Colonic mucosa (tissue), 4 donors: ENCODE data around the gene ODF2. TPM values are rescaled to one million over a fixed set of nuclear protein-coding genes. Genes with fewer than 3 reads are reported as not detected.

ENCODE experiments used
- DNase-seq: peaks from one replicate; pipeline ENCODE4 v3.0.0-alpha.2; 2020
- H3K27ac ChIP-seq: fragments of 200-600 bp; one replicate; pipeline ENCODE4 v1.8.0; 2021
- H3K27me3 ChIP-seq: fragments of 200-600 bp; one replicate; pipeline ENCODE4 v1.8.0; 2021
- H3K36me3 ChIP-seq: fragments of 200-600 bp; one replicate; pipeline ENCODE4 v1.8.0; 2021
- H3K4me1 ChIP-seq: fragments of 200-600 bp; one replicate; pipeline ENCODE4 v1.8.0; 2021; ENCODE audit warnings: mild to moderate bottlenecking
- H3K4me3 ChIP-seq: fragments of 200-600 bp; one replicate; pipeline ENCODE4 v1.8.0; 2021
- H3K9ac ChIP-seq, 2 donors: one replicate each; pipeline ENCODE4 v1.7.0; 2013; ENCODE audit warnings: control low read depth in 2 of 2, low read depth in 2 of 2, low read length in 2 of 2
- H3K9me3 ChIP-seq: fragments of 200-600 bp; one replicate; pipeline ENCODE4 v1.8.0; 2021
- intact Hi-C: fragments of 100-400 bp; cut with DNase I; formaldehyde crosslinking; loops from one replicate; pipeline ENCODE4 v1.14.1; 2022
- total RNA-seq, 2 donors: library from RNA; stranded (reverse); fragmentation: NEBNext Ultra II Directional in 1 of 2; extraction: Animal tissue kit (Norgen Biotek cat#: 25700) in 1 of 2; gene quantifications; one replicate each; pipeline ENCODE4 v1.2.1, GENCODE V29; 2021
- TF ChIP-seq, protein P1 (sequence below): fragments of 200-600 bp; IDR thresholded peaks from one replicate; pipeline ENCODE4 v1.8.0; 2022; ENCODE audit warnings: antibody characterized with exemption, mild to moderate bottlenecking
- donor health status: healthy.
- donor health status: DM: no; HTN: no; CAD: no.
- donor health status: DM: no; HTN: no; CAD: no.

Gene ODF2
- total RNA-seq, 2 donors from 2014 or later = 14.9 to 36.2 TPM

GRCh38 chr9:128416014-128416413 is 39.8 kb upstream of the ODF2 start:
- no peak overlapping the region for H3K9ac ChIP-seq
- no peak for DNase-seq
- no peaks in the 10 kb centered on the region for H3K36me3 ChIP-seq
- H3K27me3 ChIP-seq = peaks cover 16% of the 10 kb centered on the region
- H3K27ac ChIP-seq = no peak overlapping the region
- no peak overlapping the region for H3K4me3 ChIP-seq
- peaks cover 8% of the 10 kb centered on the region for H3K4me1 ChIP-seq
- intact Hi-C loops = loop anchor here (10.0 kb wide), 1 partner anchor 121 kb away; no protein-coding TSS in a partner anchor
- no peaks in the 10 kb centered on the region for H3K9me3 ChIP-seq
- TF ChIP-seq, protein P1, sequence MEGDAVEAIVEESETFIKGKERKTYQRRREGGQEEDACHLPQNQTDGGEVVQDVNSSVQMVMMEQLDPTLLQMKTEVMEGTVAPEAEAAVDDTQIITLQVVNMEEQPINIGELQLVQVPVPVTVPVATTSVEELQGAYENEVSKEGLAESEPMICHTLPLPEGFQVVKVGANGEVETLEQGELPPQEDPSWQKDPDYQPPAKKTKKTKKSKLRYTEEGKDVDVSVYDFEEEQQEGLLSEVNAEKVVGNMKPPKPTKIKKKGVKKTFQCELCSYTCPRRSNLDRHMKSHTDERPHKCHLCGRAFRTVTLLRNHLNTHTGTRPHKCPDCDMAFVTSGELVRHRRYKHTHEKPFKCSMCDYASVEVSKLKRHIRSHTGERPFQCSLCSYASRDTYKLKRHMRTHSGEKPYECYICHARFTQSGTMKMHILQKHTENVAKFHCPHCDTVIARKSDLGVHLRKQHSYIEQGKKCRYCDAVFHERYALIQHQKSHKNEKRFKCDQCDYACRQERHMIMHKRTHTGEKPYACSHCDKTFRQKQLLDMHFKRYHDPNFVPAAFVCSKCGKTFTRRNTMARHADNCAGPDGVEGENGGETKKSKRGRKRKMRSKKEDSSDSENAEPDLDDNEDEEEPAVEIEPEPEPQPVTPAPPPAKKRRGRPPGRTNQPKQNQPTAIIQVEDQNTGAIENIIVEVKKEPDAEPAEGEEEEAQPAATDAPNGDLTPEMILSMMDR = no peak

GRCh38 chr9:128416432-128417019 is 39.3 kb upstream of the ODF2 start:
- Histone ChIP-seq H3K27me3 (peaks cover 22% of the 10 kb centered on the region), H3K9me3 (no peaks in the 10 kb centered on the region), H3K27ac (no peak overlapping the region), H3K4me3 (no peak overlapping the region), H3K4me1 (peaks cover 8% of the 10 kb centered on the region), H3K9ac (no peak overlapping the region), H3K36me3 (no peaks in the 10 kb centered on the region)
- intact Hi-C loops = loop anchor here (10.0 kb wide), 1 partner anchor 122 kb away; no protein-coding TSS in a partner anchor
- TF ChIP-seq, protein P1 = no peak
- DNase-seq = no peak

DNA sequence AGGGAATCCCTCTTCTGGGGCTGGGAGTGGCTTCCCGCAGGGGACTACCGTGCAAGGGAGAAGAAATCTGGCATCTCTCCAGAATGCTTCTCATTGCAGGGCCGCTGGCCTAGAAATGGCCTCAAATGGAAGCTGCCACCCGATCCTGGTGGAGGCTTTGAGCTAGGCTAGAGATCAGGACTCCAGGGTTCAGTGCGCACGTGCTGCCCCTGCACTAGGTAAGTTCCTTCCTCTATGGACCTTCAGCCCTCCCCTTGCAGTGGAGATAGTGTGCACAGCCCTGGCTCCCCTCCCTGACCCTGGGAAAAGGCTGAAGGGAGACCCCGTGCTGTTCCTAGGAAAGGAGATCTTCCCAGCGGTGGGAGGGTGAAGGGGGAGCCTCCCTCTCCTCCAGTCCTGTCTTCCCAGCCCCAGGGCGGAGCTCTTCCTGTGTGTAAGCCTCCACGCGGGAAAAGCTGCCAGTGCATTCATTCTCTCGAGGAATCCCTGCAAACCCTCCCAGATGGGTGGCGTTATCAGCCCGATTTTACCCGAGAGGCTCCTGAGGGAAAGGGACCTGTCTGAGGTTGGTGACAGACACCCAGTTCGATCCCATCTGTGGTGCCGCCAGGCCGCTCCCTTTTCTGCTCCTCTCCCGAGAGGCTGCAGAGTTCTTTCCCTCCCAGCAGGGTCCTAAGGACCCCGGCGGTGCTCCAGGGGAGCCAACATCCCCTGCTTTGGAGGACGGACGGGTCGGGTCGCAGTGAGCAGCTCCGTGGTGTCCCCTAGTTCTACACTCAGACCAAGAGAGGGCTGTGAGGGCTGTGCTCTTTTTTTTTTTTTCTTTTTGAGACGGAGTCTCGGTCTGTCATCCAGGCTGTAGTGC is 36.5 kb upstream of the ODF2 start:
- TF ChIP-seq, protein P1 = no peak
- H3K27ac ChIP-seq = no peak overlapping the region
- H3K27me3 ChIP-seq = peaks cover 22% of the 10 kb centered on the region
- H3K9ac ChIP-seq = peak overlapping the region; percentile 19 to 40
- H3K4me3 ChIP-seq = peak overlapping the region; percentile 76
- intact Hi-C loops = loop anchor here (10.0 kb wide), 1 partner anchor 124 kb away; no protein-coding TSS in a partner anchor
- H3K4me1 ChIP-seq = peaks cover 8% of the 10 kb centered on the region
- H3K9me3 ChIP-seq = no peaks in the 10 kb centered on the region
- no peaks in the 10 kb centered on the region for H3K36me3 ChIP-seq
- no peak for DNase-seq

GRCh38 chr9:128420060-128420650 is 35.7 kb upstream of the ODF2 start:
- peak overlapping the region; percentile 49 for H3K27ac ChIP-seq
- TF ChIP-seq, protein P1 = peak; percentile 67
- peak overlapping the region; percentile 76 for H3K4me3 ChIP-seq
- peaks cover 8% of the 10 kb centered on the region for H3K4me1 ChIP-seq
- intact Hi-C loops = no loop called here
- peak; percentile 61 for DNase-seq
- H3K27me3 ChIP-seq = peaks cover 22% of the 10 kb centered on the region
- H3K9ac ChIP-seq = peak overlapping the region in 1 of 2 donors; percentile 73
- H3K9me3 ChIP-seq = no peaks in the 10 kb centered on the region
- no peaks in the 10 kb centered on the region for H3K36me3 ChIP-seq

GRCh38 chr9:128420651-128421481 is 34.9 kb upstream of the ODF2 start, which contains the start of gene CERCAM:
TSS of gene CERCAM (plus strand) at chr9:128420857. CDS start at chr9:128420878, 21 bp downstream.
- Histone ChIP-seq H3K4me3 (peak within 1 kb of the TSS; percentile 76), H3K9me3 (no peaks in the 10 kb centered on the region), H3K27me3 (peaks cover 22% of the 10 kb centered on the region), H3K9ac (peak within 1 kb of the TSS; percentile 58 to 73), H3K4me1 (peaks cover 8% of the 10 kb centered on the region), H3K27ac (peak within 1 kb of the TSS; percentile 49), H3K36me3 (no peaks in the 10 kb centered on the region)
- DNase-seq = peak; percentile 46
- TF ChIP-seq, protein P1 = no peak
- intact Hi-C loops = no loop called here
